Karpas-422 (cell line): ENCODE measurements around the gene MTCL1. TPM values are rescaled to one million over a fixed set of nuclear protein-coding genes. Genes with fewer than 3 reads are reported as not detected.

Experiments used
- DNase-seq: peaks from one replicate; pipeline ENCODE4 v3.0.0-alpha.2; 2015
- H2AFZ ChIP-seq: fragments of 200-600 bp; sonication (generic); 2 replicates; pipeline ENCODE4 v1.6.1; 2014; ENCODE audit warnings: antibody characterized with exemption, low read length, mixed read lengths
- H3K27ac ChIP-seq: fragments of 200-600 bp; sonication (generic); 2 replicates; pipeline ENCODE4 v1.5.1; 2014; ENCODE audit warnings: mild to moderate bottlenecking, low read length, moderate library complexity
- H3K27me3 ChIP-seq: fragments of 200-600 bp; sonication (generic); 2 replicates; pipeline ENCODE4 v1.6.1; 2014; ENCODE audit warnings: low read length, mixed read lengths
- H3K36me3 ChIP-seq: fragments of 200-600 bp; sonication (generic); 2 replicates; pipeline ENCODE4 v1.6.1; 2014; ENCODE audit warnings: low read length, mixed read lengths; ENCODE audit not compliant: insufficient read depth
- H3K4me1 ChIP-seq: fragments of 200-600 bp; sonication (generic); 2 replicates; pipeline ENCODE4 v1.6.1; 2014; ENCODE audit warnings: mild to moderate bottlenecking, low read length, mixed read lengths
- H3K4me2 ChIP-seq: fragments of 200-600 bp; sonication (generic); 2 replicates; pipeline ENCODE4 v1.6.1; 2014; ENCODE audit warnings: low read length, low read depth, mild to moderate bottlenecking; ENCODE audit not compliant: poor library complexity, severe bottlenecking
- H3K4me3 ChIP-seq: fragments of 200-600 bp; sonication (generic); 2 replicates; pipeline ENCODE4 v1.5.1; 2014; ENCODE audit warnings: mild to moderate bottlenecking, antibody characterized with exemption, low read length, mixed read lengths
- H3K79me2 ChIP-seq: fragments of 200-600 bp; sonication (generic); 2 replicates; pipeline ENCODE4 v1.6.1; 2014; ENCODE audit warnings: mild to moderate bottlenecking, low read length, mixed read lengths
- H3K9ac ChIP-seq: fragments of 200-600 bp; sonication (generic); 2 replicates; pipeline ENCODE4 v1.6.0; 2014; ENCODE audit warnings: low read length
- H3K9me2 ChIP-seq: fragments of 200-600 bp; sonication (generic), shearing (Covaris generic); replicated peaks from 2 replicates; pipeline ENCODE4 v1.6.0; 2014; ENCODE audit warnings: mild to moderate bottlenecking, low read length, moderate library complexity; ENCODE audit not compliant: insufficient read depth
- H3K9me3 ChIP-seq: fragments of 300-700, 200-600 bp; sonication (generic); 2 replicates; pipeline ENCODE4 v1.6.1; 2014; ENCODE audit warnings: low read length, mixed read lengths
- H4K20me1 ChIP-seq: fragments of 200-600 bp; sonication (generic); 2 replicates; pipeline ENCODE4 v1.6.1; 2014; ENCODE audit warnings: mild to moderate bottlenecking, antibody characterized with exemption, low read length, low read depth; ENCODE audit not compliant: insufficient read depth
- total RNA-seq: library from RNA; depleted of rRNA; stranded (reverse); fragments of >200 nt; shearing (Covaris generic); gene quantifications from 2 replicates; pipeline ENCODE4 v1.2.3, GENCODE V29; 2014; ENCODE audit warnings: low replicate concordance

Gene MTCL1
- total RNA-seq, 1 experiment from 2014 or later = 2.9 TPM

GRCh38 chr18:8769509-8770095 is 64.2 kb downstream of the MTCL1 start:
- no peak overlapping the region for H3K9ac ChIP-seq
- H3K4me1 ChIP-seq = no peaks in the 10 kb centered on the region
- H3K9me3 ChIP-seq = no peaks in the 10 kb centered on the region
- H3K9me2 ChIP-seq = no peaks in the 10 kb centered on the region
- DNase-seq = no peak
- no peak overlapping the region for H3K4me3 ChIP-seq
- no peaks in the 10 kb centered on the region for H4K20me1 ChIP-seq
- no peak overlapping the region for H2AFZ ChIP-seq
- no peak overlapping the region for H3K4me2 ChIP-seq
- H3K27me3 ChIP-seq = no peaks in the 10 kb centered on the region
- H3K36me3 ChIP-seq = no peaks in the 10 kb centered on the region
- H3K79me2 ChIP-seq = no peaks in the 10 kb centered on the region
- H3K27ac ChIP-seq = no peak overlapping the region

- Histone ChIP-seq H3K9ac (no peak overlapping the region), H3K4me1 (no peaks in the 10 kb centered on the region), H3K27ac (no peak overlapping the region), H3K9me2 (no peaks in the 10 kb centered on the region), H3K27me3 (no peaks in the 10 kb centered on the region), H3K79me2 (no peaks in the 10 kb centered on the region), H3K4me2 (no peak overlapping the region), H3K9me3 (no peaks in the 10 kb centered on the region), H4K20me1 (no peaks in the 10 kb centered on the region), H3K4me3 (no peak overlapping the region), H3K36me3 (no peaks in the 10 kb centered on the region), H2AFZ (no peak overlapping the region)
- DNase-seq = no peak
These were observed 65.3 kb downstream of the MTCL1 start for GRCh38 chr18:8770657-8771056.

GRCh38 chr18:8771930-8772329 is 66.6 kb downstream of the MTCL1 start:
- Histone ChIP-seq H3K9ac (no peak overlapping the region), H3K4me1 (no peaks in the 10 kb centered on the region), H3K9me3 (no peaks in the 10 kb centered on the region), H3K27ac (no peak overlapping the region), H3K4me3 (no peak overlapping the region), H3K36me3 (no peaks in the 10 kb centered on the region), H3K4me2 (no peak overlapping the region), H3K79me2 (no peaks in the 10 kb centered on the region), H2AFZ (no peak overlapping the region), H3K9me2 (no peaks in the 10 kb centered on the region), H4K20me1 (no peaks in the 10 kb centered on the region), H3K27me3 (no peaks in the 10 kb centered on the region)
- no peak for DNase-seq

GRCh38 chr18:8773980-8774379 is 68.6 kb downstream of the MTCL1 start:
- H3K27me3 ChIP-seq = no peaks in the 10 kb centered on the region
- H3K4me1 ChIP-seq = no peaks in the 10 kb centered on the region
- no peak overlapping the region for H3K9ac ChIP-seq
- no peaks in the 10 kb centered on the region for H3K36me3 ChIP-seq
- no peak overlapping the region for H2AFZ ChIP-seq
- no peaks in the 10 kb centered on the region for H3K9me3 ChIP-seq
- H3K79me2 ChIP-seq = no peaks in the 10 kb centered on the region
- no peak for DNase-seq
- no peak overlapping the region for H3K27ac ChIP-seq
- no peak overlapping the region for H3K4me3 ChIP-seq
- no peak overlapping the region for H3K4me2 ChIP-seq
- no peaks in the 10 kb centered on the region for H3K9me2 ChIP-seq
- no peaks in the 10 kb centered on the region for H4K20me1 ChIP-seq

- Histone ChIP-seq H3K4me3 (no peak overlapping the region), H3K27me3 (no peaks in the 10 kb centered on the region), H3K9me3 (no peaks in the 10 kb centered on the region), H3K27ac (no peak overlapping the region), H3K4me2 (no peak overlapping the region), H3K9me2 (no peaks in the 10 kb centered on the region), H3K36me3 (no peaks in the 10 kb centered on the region), H2AFZ (no peak overlapping the region), H3K9ac (no peak overlapping the region), H3K4me1 (no peaks in the 10 kb centered on the region), H4K20me1 (no peaks in the 10 kb centered on the region), H3K79me2 (no peaks in the 10 kb centered on the region)
- no peak for DNase-seq
These were observed 70.9 kb downstream of the MTCL1 start for GRCh38 chr18:8776013-8776943.

GRCh38 chr18:8777846-8778245 is 72.5 kb downstream of the MTCL1 start:
- no peaks in the 10 kb centered on the region for H3K36me3 ChIP-seq
- no peak overlapping the region for H3K4me2 ChIP-seq
- no peaks in the 10 kb centered on the region for H3K79me2 ChIP-seq
- H4K20me1 ChIP-seq = no peaks in the 10 kb centered on the region
- H3K27ac ChIP-seq = no peak overlapping the region
- H3K9me2 ChIP-seq = no peaks in the 10 kb centered on the region
- no peaks in the 10 kb centered on the region for H3K4me1 ChIP-seq
- no peaks in the 10 kb centered on the region for H3K27me3 ChIP-seq
- H3K4me3 ChIP-seq = no peak overlapping the region
- no peak overlapping the region for H3K9ac ChIP-seq
- no peaks in the 10 kb centered on the region for H3K9me3 ChIP-seq
- DNase-seq = no peak
- no peak overlapping the region for H2AFZ ChIP-seq

GRCh38 chr18:8778386-8778785 is 73.0 kb downstream of the MTCL1 start:
- Histone ChIP-seq H3K9me3 (no peaks in the 10 kb centered on the region), H4K20me1 (no peaks in the 10 kb centered on the region), H3K9me2 (no peaks in the 10 kb centered on the region), H3K4me1 (no peaks in the 10 kb centered on the region), H3K4me3 (no peak overlapping the region), H2AFZ (no peak overlapping the region), H3K36me3 (no peaks in the 10 kb centered on the region), H3K27me3 (no peaks in the 10 kb centered on the region), H3K79me2 (no peaks in the 10 kb centered on the region), H3K4me2 (no peak overlapping the region), H3K9ac (no peak overlapping the region), H3K27ac (no peak overlapping the region)
- DNase-seq = no peak

- no peak overlapping the region for H3K27ac ChIP-seq
- DNase-seq = no peak
- H3K27me3 ChIP-seq = no peaks in the 10 kb centered on the region
- H3K9me3 ChIP-seq = no peaks in the 10 kb centered on the region
- H2AFZ ChIP-seq = no peak overlapping the region
- H4K20me1 ChIP-seq = no peaks in the 10 kb centered on the region
- no peak overlapping the region for H3K4me2 ChIP-seq
- no peaks in the 10 kb centered on the region for H3K79me2 ChIP-seq
- no peaks in the 10 kb centered on the region for H3K9me2 ChIP-seq
- H3K9ac ChIP-seq = no peak overlapping the region
- H3K4me3 ChIP-seq = no peak overlapping the region
- no peaks in the 10 kb centered on the region for H3K4me1 ChIP-seq
- no peaks in the 10 kb centered on the region for H3K36me3 ChIP-seq
These were observed 73.5 kb downstream of the MTCL1 start for GRCh38 chr18:8778824-8779223.
